NK-92 treated with Interleukin-12 subunit alpha and Interleukin-12 subunit beta, amount 100 ng/mL, for 24 hours (cell line): ENCODE results near the gene FSHR.

Experiments used
- DNase-seq: peaks from one replicate; lab custom pipeline; 2025; lab: John Stamatoyannopoulos, UW

FSHR gene

DNA sequence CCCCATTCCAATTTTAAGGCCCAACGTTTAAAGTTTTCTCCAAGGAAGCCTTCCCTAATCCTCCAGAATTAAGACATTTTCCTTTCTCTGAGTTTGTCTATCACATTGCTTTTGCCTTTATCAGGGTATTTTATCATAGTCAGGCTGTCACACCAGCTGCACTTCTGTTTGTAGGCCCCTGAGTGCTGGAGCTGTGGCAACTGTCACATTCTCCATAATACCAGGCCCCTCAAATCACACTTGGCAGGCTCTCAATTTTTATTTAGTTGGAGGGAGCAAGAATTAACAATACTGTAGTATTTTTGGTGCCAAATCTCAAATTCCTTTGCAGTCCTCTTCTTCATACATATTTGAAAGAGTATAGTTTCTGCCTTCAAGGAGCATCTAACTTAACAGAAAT lies 122.2 kb downstream of the FSHR start:
- no peak for DNase-seq

DNA sequence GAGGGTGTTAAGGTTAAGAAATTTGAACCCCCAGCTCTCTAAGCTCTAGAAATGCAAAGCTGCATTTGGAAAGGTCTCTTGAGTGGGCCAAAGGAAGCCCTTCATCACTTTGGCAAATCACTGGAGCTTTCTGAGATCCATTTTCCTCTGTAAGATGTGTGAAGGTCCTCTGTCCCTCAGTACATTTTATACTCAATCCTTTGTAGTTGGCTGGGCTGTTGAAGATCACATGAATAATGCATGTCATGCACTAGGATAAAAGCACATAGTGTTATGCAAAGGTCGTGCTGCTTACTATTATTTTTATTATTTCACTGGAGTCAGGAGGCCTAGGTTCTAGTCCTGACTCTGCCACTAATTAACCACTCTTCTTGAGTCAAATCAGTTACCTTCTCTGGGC lies 124.9 kb downstream of the FSHR start:
- no peak for DNase-seq

DNA sequence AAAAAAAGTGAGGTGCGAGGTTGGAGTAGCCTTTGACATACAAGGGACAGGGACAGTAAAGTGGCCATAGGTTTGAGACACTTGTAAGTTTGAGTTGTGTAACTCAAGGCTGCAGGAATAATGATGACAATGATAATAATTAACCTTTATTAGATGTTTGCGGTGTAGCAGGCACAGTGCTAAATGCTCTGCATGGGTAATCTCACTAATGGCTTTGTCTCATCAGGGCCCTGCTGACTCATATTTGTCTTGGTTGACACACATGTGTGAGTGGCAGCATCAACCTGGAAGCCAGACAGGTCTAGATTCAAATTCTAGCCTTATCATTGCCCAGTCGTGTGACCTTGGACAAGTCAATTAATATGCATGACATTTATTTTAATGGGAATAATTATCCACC lies 126.2 kb downstream of the FSHR start:
- DNase-seq: no peak

GRCh38 chr2:49026706-49027105 lies 127.6 kb downstream of the FSHR start:
- DNase-seq: no peak

- no peak for DNase-seq
Measured at GRCh38 chr2:49021271-49021670, 133.0 kb downstream of the FSHR start.

GRCh38 chr2:49005261-49005660 lies 149.1 kb downstream of the FSHR start:
- no peak for DNase-seq

DNA sequence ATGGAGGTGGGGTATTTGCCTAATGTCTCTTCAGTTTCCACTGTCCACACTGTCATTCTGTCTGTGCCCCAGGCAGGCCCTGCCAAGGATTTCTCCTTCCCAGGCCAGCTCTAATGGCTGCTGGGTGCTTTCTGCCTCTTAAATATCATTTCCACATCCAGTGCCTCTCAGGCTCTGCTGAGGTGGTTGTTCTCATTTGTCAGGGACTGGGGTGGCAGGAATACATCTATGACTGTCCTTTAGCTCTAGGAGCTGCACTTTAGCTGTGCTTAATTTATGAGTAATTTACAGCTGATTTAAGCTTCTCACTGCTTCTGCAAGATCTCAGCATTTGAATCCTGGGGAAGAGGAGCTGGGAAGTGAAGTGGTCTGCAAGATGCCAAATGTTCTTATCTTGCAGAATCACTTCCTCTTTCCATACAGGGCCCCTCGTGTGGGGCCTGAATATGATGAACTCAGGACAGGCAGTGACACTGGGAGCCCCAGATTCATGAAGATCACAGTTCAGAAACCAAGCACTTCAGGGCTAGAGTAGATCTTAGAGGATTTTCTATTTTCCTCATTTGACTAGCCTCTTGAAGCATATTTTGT lies 150.2 kb downstream of the FSHR start:
- no peak for DNase-seq

DNA sequence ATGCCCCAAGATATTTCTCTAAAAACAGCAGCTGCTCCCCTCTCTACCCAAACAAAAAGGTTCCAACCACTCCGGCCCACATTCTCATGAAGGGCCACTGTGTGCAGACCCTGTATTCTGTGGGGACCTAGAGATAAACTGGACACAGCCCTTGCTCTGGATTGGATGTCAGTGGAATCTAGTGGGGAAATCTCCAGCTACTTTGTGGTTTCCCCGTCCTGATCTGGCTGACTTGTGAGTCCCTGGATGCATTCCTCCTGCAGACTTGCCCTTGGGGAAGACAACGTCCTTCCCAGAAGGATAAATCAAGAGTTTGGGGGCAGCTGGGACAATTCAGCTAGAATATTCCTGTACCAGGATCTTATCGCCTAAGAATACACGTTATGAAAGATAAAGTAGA lies 151.1 kb downstream of the FSHR start:
- DNase-seq: no peak

DNA sequence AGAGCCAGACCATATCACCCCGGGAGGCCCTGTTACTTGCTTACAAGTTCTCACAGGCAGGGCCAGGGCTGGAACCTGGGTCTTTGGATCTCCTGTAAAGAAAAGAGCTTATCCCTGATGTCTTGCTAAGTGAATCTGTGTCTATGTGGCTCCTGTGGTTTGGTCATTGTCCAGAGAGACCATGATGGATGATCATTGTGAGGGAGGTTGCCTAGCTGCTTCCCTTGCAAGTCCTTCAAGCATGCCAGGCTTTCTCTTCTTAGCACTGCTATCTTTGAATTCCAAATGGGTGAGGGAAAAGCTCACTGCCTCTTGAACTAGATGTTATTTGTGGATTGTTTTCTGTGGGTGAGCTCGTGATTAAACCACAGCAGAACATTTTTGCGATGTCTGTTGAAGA lies 151.6 kb downstream of the FSHR start:
- no peak for DNase-seq

DNA sequence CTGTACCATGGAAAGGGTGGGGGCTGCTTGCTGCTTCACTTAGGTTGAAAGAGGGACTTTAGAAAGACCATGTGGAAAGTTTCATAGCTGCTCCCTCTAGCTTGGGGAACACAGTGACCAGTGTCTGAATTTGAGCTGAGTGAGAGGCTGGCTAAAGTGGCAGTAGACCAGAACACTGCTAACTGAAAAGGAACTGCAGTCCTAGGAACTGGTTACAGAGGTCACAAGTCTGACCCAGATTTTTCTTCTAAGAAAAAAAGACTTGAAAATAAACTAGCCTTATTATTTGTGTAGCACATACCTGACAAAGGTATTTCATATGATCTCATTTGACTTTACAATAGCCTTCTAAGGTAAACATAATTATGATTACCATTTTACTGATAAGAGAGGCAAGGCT lies 153.6 kb downstream of the FSHR start:
- DNase-seq: no peak

GRCh38 chr2:48998449-48998848 lies 155.9 kb downstream of the FSHR start:
- no peak for DNase-seq

GRCh38 chr2:48993576-48993975 lies 160.7 kb downstream of the FSHR start:
- no peak for DNase-seq

DNA sequence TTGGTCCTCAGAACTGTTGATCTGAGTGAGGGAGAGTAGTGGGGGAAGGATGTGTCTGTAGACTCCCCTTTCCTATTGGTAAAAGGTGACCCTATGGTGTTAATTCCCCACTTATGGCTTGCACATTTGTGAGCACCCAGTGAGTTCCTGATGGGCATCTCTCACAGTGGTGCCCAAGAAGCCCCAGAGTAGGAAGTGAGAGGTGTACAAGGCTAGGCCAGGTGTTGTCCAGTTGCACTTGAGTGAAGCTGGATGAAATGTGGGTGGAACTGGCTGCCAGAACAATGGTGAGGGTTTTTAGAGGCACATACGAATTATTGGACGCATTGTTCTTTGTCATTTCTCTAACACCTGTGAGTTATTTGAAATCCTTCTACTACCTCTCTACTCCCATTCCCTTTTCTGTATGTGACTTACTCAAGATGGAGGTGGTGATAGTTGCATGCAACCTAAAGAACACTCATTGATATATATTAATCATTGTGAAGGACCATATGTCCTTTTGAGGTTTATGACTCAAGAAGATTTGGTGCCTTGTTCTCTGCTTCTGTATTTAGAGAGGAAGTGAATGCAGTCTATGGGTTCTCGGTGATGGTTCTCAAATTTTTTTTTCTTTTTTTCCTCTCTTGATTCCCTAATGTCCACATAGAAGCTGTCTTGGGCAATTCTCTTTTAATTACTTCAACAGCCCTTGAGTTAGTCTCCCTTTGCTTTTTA lies 162.7 kb downstream of the FSHR start:
- no peak for DNase-seq

DNA sequence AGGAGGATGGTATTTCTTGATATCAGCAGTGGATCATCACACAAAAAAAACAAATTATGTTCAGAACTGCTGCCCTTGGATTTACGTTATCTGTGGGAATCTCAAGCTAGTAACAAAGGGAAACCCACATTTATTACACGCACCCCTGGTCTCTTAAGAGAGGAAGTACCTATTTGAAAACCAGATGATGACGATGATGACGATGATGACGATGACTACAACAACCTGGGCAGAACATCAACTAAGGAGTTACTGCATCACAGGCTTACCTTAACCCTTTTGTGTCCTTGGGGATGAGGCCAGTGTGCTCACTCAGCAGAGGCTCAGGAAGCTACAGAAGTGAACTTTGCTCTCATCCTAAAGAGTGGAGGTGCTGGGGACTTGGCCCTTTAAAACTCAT lies 169.4 kb downstream of the FSHR start:
- no peak for DNase-seq

GRCh38 chr2:48983551-48983950 lies 170.8 kb downstream of the FSHR start:
- DNase-seq: no peak

- DNase-seq: no peak
Measured at GRCh38 chr2:48982887-48983435, 171.4 kb downstream of the FSHR start.

GRCh38 chr2:48980846-48981245 lies 173.5 kb downstream of the FSHR start:
- no peak for DNase-seq

GRCh38 chr2:48979691-48980090 lies 174.6 kb downstream of the FSHR start:
- no peak for DNase-seq

GRCh38 chr2:48978131-48978530 lies 176.2 kb downstream of the FSHR start:
- DNase-seq: no peak

DNA sequence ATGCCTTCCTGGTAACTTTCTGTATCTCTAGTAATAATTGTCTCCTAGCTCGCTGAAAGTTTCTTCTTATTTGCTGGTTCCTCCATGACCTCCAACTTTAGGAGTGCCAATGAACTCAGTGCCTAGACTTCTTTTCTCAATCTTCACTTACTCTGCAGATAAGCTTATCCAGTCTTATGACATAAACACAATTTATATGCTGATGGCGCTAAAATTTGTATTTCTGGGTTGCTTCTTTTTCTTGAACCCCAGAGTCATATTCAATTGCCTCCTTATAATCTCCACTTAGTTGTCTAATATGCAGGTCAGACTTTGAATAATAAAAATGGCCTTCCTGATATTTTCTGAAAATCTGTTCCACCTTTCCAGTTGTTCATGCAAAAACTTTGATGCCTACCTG lies 182.5 kb downstream of the FSHR start:
- DNase-seq: no peak

DNA sequence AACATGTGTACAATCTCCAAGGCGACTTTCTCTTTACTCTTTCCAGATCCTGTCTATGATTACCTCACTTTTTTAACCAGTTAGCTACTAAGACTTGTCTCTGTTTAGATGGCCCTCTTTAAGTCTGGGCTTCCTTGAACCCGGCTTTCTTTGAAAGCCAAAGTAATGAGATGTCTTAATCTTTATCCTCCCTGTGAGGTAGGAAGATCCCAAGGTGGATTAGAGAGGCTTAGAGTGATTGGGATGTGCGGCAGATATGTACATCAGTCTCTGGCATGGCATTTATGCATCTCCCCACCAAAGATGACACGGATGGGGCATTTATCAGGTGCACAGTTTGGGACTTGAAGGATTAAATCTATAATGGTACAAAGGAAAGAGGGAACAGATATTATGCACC lies 186.3 kb downstream of the FSHR start:
- no peak for DNase-seq

DNA sequence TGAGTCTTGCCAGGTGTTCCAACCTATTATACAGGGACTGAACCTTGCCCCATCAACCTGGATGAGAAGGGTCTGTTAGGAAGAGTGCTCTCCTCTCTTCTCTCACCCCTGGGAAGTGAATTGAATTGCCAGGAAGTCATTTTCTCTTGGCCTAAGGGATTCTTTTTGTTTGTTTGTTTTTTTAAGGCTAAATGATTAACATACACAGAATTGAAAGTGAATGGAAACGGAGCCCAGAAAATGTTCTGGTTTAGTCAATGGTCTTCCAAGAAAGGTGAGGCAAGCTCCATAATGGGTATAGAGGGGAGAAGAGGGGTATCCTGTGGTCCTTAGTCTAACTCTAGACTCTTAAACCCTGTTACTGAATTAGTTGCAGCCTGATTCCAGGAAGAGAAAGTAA lies 189.1 kb downstream of the FSHR start:
- no peak for DNase-seq

DNA sequence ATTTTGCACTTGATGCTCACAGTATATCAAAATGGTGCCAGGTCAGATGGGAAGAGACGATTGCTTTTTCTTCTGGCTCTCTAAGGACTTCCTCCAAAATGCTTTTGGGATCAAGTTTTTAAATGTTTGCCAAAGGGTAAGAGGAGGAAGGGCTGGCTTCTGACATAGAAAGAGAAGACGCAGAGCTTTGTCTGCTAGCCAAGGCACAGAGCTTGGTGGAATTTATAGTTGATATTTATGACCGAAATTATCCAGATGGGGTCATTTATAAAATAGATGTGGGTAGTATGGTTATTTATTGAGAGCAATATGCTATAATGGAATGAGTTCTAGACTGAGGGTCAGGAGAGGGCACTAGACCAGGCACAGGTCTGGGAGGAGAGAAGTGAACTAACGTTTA lies 193.3 kb downstream of the FSHR start:
- no peak for DNase-seq

DNA sequence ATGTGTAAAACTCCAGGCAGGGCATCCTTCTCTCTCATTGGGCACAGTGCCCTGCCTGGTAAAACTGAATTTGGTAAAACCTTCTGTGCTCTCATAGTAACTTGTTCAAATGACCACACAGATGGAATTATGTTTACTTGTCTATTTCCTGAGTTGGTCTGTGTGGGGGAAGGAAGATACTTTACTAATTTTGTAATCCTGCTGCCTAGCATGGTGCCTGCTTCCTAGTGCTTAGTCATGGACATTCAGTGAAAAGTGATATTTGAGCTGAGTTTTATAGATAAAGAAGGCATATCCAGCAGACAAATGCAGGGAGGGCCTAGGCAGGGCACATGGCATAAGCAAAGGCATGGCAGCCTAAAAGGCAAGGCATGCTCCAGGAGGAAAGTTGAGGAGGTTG lies 199.4 kb downstream of the FSHR start:
- DNase-seq: no peak
